Panc1 (cell line): Measurements from ENCODE around the gene MYLK. TPM values are rescaled to one million over a fixed set of nuclear protein-coding genes. Genes with fewer than 3 reads are reported as not detected.

Experiments used
- ATAC-seq: fragments of 200-7000 bp; cut with Tn5 transposase; 2 replicates; pipeline ENCODE4 v1.9.1; 2020; ENCODE audit warnings: mild to moderate bottlenecking, moderate library complexity
- BruUV-seq: library from RNA; stranded (reverse); fragments of 400-500 nt; replicated peaks from 2 replicates; lab custom pipeline; 2021; lab: Mats Ljungman, UMichigan
- CTCF ChIA-PET: fragments of 300-600 bp; sonication (Branson Sonifier 250); formaldehyde crosslinking; loops from one replicate; lab custom pipeline; 2022; ENCODE audit warnings: antibody characterized with exemption; lab: Charles Lee
- POLR2A ChIA-PET: fragments of 300-600 bp; sonication (Branson Sonifier 250); formaldehyde crosslinking; loops from one replicate; lab custom pipeline; 2022; ENCODE audit warnings: antibody characterized with exemption; lab: Charles Lee
- DNase-seq: peaks from one replicate; pipeline ENCODE4 v3.0.0-alpha.2; 2010; ENCODE audit warnings: low read depth, low spot score
- H3K27ac ChIP-seq: 2 replicates; pipeline ENCODE4 v1.5.1; 2011; ENCODE audit warnings: mild to moderate bottlenecking, low read length, inconsistent platforms
- H3K27me3 ChIP-seq: fragments of 200-500 bp; sonication (Bioruptor generic); 2 replicates; pipeline ENCODE4 v1.6.0; 2014; ENCODE audit warnings: low read length, inconsistent platforms; ENCODE audit not compliant: control insufficient read depth, insufficient read depth
- H3K36me3 ChIP-seq: fragments of 200-500 bp; sonication (Bioruptor generic); 2 replicates; pipeline ENCODE4 v1.5.1; 2014; ENCODE audit warnings: inconsistent platforms, mild to moderate bottlenecking, low read length, moderate library complexity; ENCODE audit not compliant: control insufficient read depth, insufficient read depth
- H3K4me1 ChIP-seq: 2 replicates; pipeline ENCODE4 v1.5.1; 2011; ENCODE audit warnings: inconsistent platforms, mild to moderate bottlenecking, low read length, moderate library complexity; ENCODE audit not compliant: control insufficient read depth, insufficient read depth
- H3K4me3 ChIP-seq, 2 experiments: 2 replicates each; pipeline ENCODE4 v1.5.1; 2011 to 2012; ENCODE audit warnings: low read depth in 2 of 2, low read length in 2 of 2, mild to moderate bottlenecking in 2 of 2, inconsistent platforms in 1 of 2, moderate library complexity in 1 of 2
- H3K9me3 ChIP-seq: fragments of 200-500 bp; sonication (Bioruptor generic); 2 replicates; pipeline ENCODE4 v1.5.1; 2014; ENCODE audit warnings: low read depth, mild to moderate bottlenecking, inconsistent platforms, low read length, moderate library complexity; ENCODE audit not compliant: control insufficient read depth, insufficient read depth
- POLR2AphosphoS5 ChIP-seq: IDR thresholded peaks from 2 replicates; pipeline ENCODE4 v1.6.1; 2012; ENCODE audit warnings: mild to moderate bottlenecking, low read depth, low read length, moderate library complexity
- SIN3A ChIP-seq: IDR thresholded peaks from 2 replicates; pipeline ENCODE4 v1.6.1; 2012; ENCODE audit warnings: low read depth, mild to moderate bottlenecking, low read length, moderate library complexity, borderline replicate concordance; ENCODE audit not compliant: insufficient read depth
- TCF7L2 ChIP-seq: IDR thresholded peaks from 2 replicates; pipeline ENCODE4 v1.6.1; 2011; ENCODE audit warnings: mild to moderate bottlenecking, low read depth, low read length, inconsistent platforms
- in situ Hi-C: cut with HindIII; loops from 2 replicates; pipeline ENCODE4 v1.10.0; 2016; ENCODE audit warnings: low sequenced_read_pairs, low pct_unique_long_range_greater_than_20kb
- intact Hi-C: fragments of 100-400 bp; cut with micrococcal nuclease; formaldehyde crosslinking; loops from one replicate; pipeline ENCODE4 v1.10.0; 2022; ENCODE audit not compliant: unreplicated experiment
- total RNA-seq: library from RNA; stranded (reverse); gene quantifications from one replicate; pipeline ENCODE4 v1.2.1, GENCODE V29; 2021; ENCODE audit not compliant: unreplicated experiment
- TF ChIP-seq, protein P1 (sequence below): fragments of 450-650 bp; IDR thresholded peaks from 2 replicates; pipeline ENCODE4 v1.5.1; 2017; ENCODE audit warnings: mild to moderate bottlenecking
- TF ChIP-seq, protein P2 (sequence below), 2 experiments: IDR thresholded peaks; 2 replicates each; pipeline ENCODE4 v1.6.1; 2011 to 2012; ENCODE audit warnings: low read depth in 2 of 2, control low read depth in 1 of 2, low read length in 1 of 2, mild to moderate bottlenecking in 1 of 2, moderate library complexity in 1 of 2; ENCODE audit not compliant: insufficient read depth in 1 of 2

The MYLK gene
- total RNA-seq, 1 experiment from 2014 or later: 29.7 TPM

DNA sequence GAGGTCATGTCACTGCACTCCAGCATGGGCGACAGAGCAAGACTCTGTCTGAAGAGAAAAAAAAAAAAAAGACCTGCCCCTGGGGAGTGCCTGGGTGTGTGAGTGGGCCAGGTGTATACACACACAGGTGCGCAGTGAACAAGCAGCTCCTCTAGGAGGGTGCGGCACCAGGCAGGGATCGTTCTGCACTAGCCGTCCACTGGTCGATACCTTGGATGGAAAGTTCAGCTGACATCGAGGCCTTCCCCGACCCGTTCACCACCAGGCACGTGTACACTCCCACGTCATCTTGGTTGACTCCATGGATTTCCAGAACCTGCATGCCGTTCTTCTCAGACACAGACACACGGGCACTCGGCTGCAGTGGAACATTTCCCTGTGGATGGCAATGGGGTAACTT, 147.0 kb downstream of the MYLK start:
- intact Hi-C loops (no loop called here), in situ Hi-C loops (no loop called here)
- ChIA-PET POLR2A (no interaction called here), CTCF (no interaction called here)
- H3K27ac ChIP-seq: no peak overlapping the region
- no peaks in the 10 kb centered on the region for H3K36me3 ChIP-seq
- TF ChIP-seq TCF7L2 (no peak), SIN3A (no peak), POLR2AphosphoS5 (no peak)
- TF ChIP-seq, protein P1, sequence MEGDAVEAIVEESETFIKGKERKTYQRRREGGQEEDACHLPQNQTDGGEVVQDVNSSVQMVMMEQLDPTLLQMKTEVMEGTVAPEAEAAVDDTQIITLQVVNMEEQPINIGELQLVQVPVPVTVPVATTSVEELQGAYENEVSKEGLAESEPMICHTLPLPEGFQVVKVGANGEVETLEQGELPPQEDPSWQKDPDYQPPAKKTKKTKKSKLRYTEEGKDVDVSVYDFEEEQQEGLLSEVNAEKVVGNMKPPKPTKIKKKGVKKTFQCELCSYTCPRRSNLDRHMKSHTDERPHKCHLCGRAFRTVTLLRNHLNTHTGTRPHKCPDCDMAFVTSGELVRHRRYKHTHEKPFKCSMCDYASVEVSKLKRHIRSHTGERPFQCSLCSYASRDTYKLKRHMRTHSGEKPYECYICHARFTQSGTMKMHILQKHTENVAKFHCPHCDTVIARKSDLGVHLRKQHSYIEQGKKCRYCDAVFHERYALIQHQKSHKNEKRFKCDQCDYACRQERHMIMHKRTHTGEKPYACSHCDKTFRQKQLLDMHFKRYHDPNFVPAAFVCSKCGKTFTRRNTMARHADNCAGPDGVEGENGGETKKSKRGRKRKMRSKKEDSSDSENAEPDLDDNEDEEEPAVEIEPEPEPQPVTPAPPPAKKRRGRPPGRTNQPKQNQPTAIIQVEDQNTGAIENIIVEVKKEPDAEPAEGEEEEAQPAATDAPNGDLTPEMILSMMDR: no peak
- TF ChIP-seq, protein P2, sequence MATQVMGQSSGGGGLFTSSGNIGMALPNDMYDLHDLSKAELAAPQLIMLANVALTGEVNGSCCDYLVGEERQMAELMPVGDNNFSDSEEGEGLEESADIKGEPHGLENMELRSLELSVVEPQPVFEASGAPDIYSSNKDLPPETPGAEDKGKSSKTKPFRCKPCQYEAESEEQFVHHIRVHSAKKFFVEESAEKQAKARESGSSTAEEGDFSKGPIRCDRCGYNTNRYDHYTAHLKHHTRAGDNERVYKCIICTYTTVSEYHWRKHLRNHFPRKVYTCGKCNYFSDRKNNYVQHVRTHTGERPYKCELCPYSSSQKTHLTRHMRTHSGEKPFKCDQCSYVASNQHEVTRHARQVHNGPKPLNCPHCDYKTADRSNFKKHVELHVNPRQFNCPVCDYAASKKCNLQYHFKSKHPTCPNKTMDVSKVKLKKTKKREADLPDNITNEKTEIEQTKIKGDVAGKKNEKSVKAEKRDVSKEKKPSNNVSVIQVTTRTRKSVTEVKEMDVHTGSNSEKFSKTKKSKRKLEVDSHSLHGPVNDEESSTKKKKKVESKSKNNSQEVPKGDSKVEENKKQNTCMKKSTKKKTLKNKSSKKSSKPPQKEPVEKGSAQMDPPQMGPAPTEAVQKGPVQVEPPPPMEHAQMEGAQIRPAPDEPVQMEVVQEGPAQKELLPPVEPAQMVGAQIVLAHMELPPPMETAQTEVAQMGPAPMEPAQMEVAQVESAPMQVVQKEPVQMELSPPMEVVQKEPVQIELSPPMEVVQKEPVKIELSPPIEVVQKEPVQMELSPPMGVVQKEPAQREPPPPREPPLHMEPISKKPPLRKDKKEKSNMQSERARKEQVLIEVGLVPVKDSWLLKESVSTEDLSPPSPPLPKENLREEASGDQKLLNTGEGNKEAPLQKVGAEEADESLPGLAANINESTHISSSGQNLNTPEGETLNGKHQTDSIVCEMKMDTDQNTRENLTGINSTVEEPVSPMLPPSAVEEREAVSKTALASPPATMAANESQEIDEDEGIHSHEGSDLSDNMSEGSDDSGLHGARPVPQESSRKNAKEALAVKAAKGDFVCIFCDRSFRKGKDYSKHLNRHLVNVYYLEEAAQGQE (IDR thresholded peaks at IDR 0.05; ENCODE audit: insufficient read depth in 1 of 2, low read depth in 2 of 2, low read length in 1 of 2): no peak
- ATAC-seq (no peak), DNase-seq (no peak)
- no peaks in the 10 kb centered on the region for H3K27me3 ChIP-seq
- no peak overlapping the region for H3K4me3 ChIP-seq
- no peaks in the 10 kb centered on the region for H3K9me3 ChIP-seq
- no TSS peak for BruUV-seq
- 0 out of 2 replicates have a peak, but pooled peaks cover 2% of the 10 kb centered on the region for H3K4me1 ChIP-seq

DNA sequence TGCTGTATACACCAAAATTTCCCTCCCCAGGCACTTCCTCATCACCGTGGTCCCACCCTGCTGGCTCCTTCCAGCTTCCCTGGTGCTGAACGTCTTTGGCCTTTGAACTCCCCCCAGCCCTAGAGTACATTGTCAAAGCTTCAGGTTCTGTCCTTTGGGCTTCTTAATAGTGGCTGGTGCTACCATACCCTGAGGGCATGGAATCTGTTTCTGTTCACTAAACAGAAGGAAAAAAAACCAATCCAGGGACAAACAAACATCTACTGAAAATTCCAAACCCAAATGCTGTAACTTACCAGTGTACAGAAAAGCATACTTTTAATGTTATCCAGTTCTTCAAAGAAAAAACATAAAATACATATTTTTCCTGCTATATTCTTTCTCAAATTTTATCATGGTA, 148.7 kb downstream of the MYLK start:
- TF ChIP-seq SIN3A (no peak), POLR2AphosphoS5 (no peak), TCF7L2 (no peak)
- TF ChIP-seq, protein P2 (IDR thresholded peaks at IDR 0.05; ENCODE audit: insufficient read depth in 1 of 2, low read depth in 2 of 2, low read length in 1 of 2): no peak
- TF ChIP-seq, protein P1: no peak
- Histone ChIP-seq H3K4me3 (no peak overlapping the region), H3K36me3 (no peaks in the 10 kb centered on the region), H3K9me3 (no peaks in the 10 kb centered on the region), H3K4me1 (0 out of 2 replicates have a peak, but pooled peaks cover 2% of the 10 kb centered on the region), H3K27ac (no peak overlapping the region), H3K27me3 (no peaks in the 10 kb centered on the region)
- CTCF ChIA-PET: no interaction called here
- ATAC-seq (no peak), DNase-seq (no peak)
- POLR2A ChIA-PET: no interaction called here
- intact Hi-C loops: no loop called here
- BruUV-seq: no TSS peak
- in situ Hi-C loops: no loop called here
